HCT116 (cell line): ENCODE measurements around the gene LRRC4. TPM values are rescaled to one million over a fixed set of nuclear protein-coding genes. Genes with fewer than 3 reads are reported as not detected.

ENCODE experiments used
- ATAC-seq: fragments of 200-7000 bp; cut with Tn5 transposase; 2 replicates; pipeline ENCODE4 v1.9.1; 2020; ENCODE audit warnings: mild to moderate bottlenecking, moderate library complexity
- BruUV-seq: library from RNA; stranded (reverse); fragments of 400-500 nt; replicated peaks from 2 replicates; lab custom pipeline; 2021; lab: Mats Ljungman, UMichigan
- CTCF ChIA-PET: fragments of 300-600 bp; sonication (Branson Sonifier 250); formaldehyde crosslinking; loops from one replicate; lab custom pipeline; 2021; ENCODE audit warnings: antibody characterized with exemption; lab: Charles Lee
- POLR2A ChIA-PET: fragments of 300-600, 350-600 bp; sonication (Branson Sonifier 250); formaldehyde crosslinking; loops from one replicate; lab custom pipeline; 2021; ENCODE audit warnings: antibody characterized with exemption; lab: Charles Lee
- RAD21 ChIA-PET, 2 experiments: fragments of 300-600 bp; sonication (Branson Sonifier 250); formaldehyde crosslinking; loops; one replicate each; lab custom pipeline; 2023; ENCODE audit warnings: low total read pairs in 2 of 2; ENCODE audit not compliant: uncharacterized antibody in 2 of 2, unreplicated experiment in 2 of 2, low non-redundant PET in 1 of 2; lab: Charles Lee
- DNase-seq: peaks from one replicate; pipeline ENCODE4 v3.0.0-alpha.2; 2010; ENCODE audit warnings: low read depth, low spot score
- H2AFZ ChIP-seq: fragments of 200-600 bp; shearing (Covaris generic), sonication (generic); 2 replicates; pipeline ENCODE4 v1.6.1; 2017; ENCODE audit warnings: low read depth, mixed run types, mixed read lengths, antibody characterized with exemption, low read length; ENCODE audit not compliant: poor library complexity, severe bottlenecking
- H3K27ac ChIP-seq: 2 replicates; pipeline ENCODE4 v1.5.1; 2012; ENCODE audit warnings: low read depth, low read length
- H3K27me3 ChIP-seq: fragments of 200-600 bp; sonication (generic); 2 replicates; pipeline ENCODE4 v1.6.1; 2016; ENCODE audit warnings: mixed run types, low read length, mixed read lengths; ENCODE audit not compliant: insufficient read depth
- H3K36me3 ChIP-seq, 2 experiments: fragments of 200-500 bp in 1 of 2; fragments of 200-600 bp in 1 of 2; sonication (Bioruptor generic) in 1 of 2; sonication (generic) in 1 of 2; 2 replicates each; pipeline versions ENCODE4 v1.5.1 to v1.6.1; 2014 to 2016; ENCODE audit warnings: low read length in 2 of 2, inconsistent platforms in 1 of 2, mixed read lengths in 1 of 2, mixed run types in 1 of 2; ENCODE audit not compliant: insufficient read depth in 2 of 2, control insufficient read depth in 1 of 2
- H3K4me1 ChIP-seq, 2 experiments: fragments of 200-600 bp in 1 of 2; sonication (generic) in 1 of 2; 2 replicates each; pipeline versions ENCODE4 v1.5.1 to v1.6.1; 2012 to 2017; ENCODE audit warnings: low read length in 2 of 2, inconsistent platforms in 1 of 2, mild to moderate bottlenecking in 1 of 2, mixed read lengths in 1 of 2, mixed run types in 1 of 2, moderate library complexity in 1 of 2; ENCODE audit not compliant: insufficient read depth in 2 of 2, control insufficient read depth in 1 of 2
- H3K4me2 ChIP-seq: fragments of 200-600 bp; sonication (generic); 2 replicates; pipeline ENCODE4 v1.6.1; 2017; ENCODE audit warnings: mixed run types, low read length, mixed read lengths
- H3K4me3 ChIP-seq, 2 experiments: fragments of 200-600 bp in 1 of 2; sonication (generic) in 1 of 2; replicated peaks in 1 of 2; 2 replicates each; pipeline ENCODE4 v1.5.1; 2011 to 2016; ENCODE audit warnings: low read length in 2 of 2, control low read depth in 1 of 2, low read depth in 1 of 2, mild to moderate bottlenecking in 1 of 2, mixed read lengths in 1 of 2, mixed run types in 1 of 2
- H3K79me2 ChIP-seq: fragments of 200-600 bp; sonication (generic); 2 replicates; pipeline ENCODE4 v1.6.1; 2017; ENCODE audit warnings: mild to moderate bottlenecking, mixed run types, low read length, moderate library complexity, mixed read lengths; ENCODE audit not compliant: insufficient read depth
- H3K9ac ChIP-seq: fragments of 200-600 bp; sonication (generic); 2 replicates; pipeline ENCODE4 v1.6.1; 2016; ENCODE audit warnings: low read length, mixed read lengths
- H3K9me2 ChIP-seq: fragments of 200-600 bp; sonication (generic), shearing (Covaris generic); 2 replicates; pipeline ENCODE4 v1.6.1; 2017; ENCODE audit warnings: mixed run types, mild to moderate bottlenecking, moderate library complexity; ENCODE audit not compliant: insufficient read depth
- H3K9me3 ChIP-seq, 2 experiments: fragments of 200-500 bp in 1 of 2; fragments of 200-600 bp in 1 of 2; sonication (Bioruptor generic) in 1 of 2; sonication (generic) in 1 of 2; 2 replicates each; pipeline ENCODE4 v1.6.1; 2014 to 2017; ENCODE audit warnings: low read length in 2 of 2, mixed read lengths in 2 of 2, inconsistent platforms in 1 of 2, low read depth in 1 of 2, mild to moderate bottlenecking in 1 of 2, mixed run types in 1 of 2, moderate library complexity in 1 of 2; ENCODE audit not compliant: control insufficient read depth in 1 of 2, insufficient read depth in 1 of 2
- H4K20me1 ChIP-seq: fragments of 200-600 bp; sonication (generic), shearing (Covaris generic); 2 replicates; pipeline ENCODE4 v1.6.1; 2017; ENCODE audit warnings: mixed run types, mild to moderate bottlenecking, moderate library complexity; ENCODE audit not compliant: insufficient read depth
- CBX3 ChIP-seq: IDR thresholded peaks from 2 replicates; pipeline ENCODE4 v1.6.1; 2012; ENCODE audit warnings: low read depth
- CEBPB ChIP-seq: IDR thresholded peaks from 2 replicates; pipeline ENCODE4 v1.6.1; 2012; ENCODE audit warnings: low read depth
- CTCF ChIP-seq, 3 experiments: fragments of 200-600 bp in 1 of 3; sonication (generic) in 1 of 3; IDR thresholded peaks in 2 of 3; conservative IDR thresholded peaks in 1 of 3; 2 replicates each; pipeline ENCODE4 v1.5.1; 2012 to 2017; ENCODE audit warnings: low read depth in 2 of 3, low read length in 2 of 3, antibody characterized with exemption in 1 of 3, borderline replicate concordance in 1 of 3, control low read depth in 1 of 3, mild to moderate bottlenecking in 1 of 3, mixed read lengths in 1 of 3, mixed run types in 1 of 3, moderate library complexity in 1 of 3; ENCODE audit not compliant: insufficient read depth in 1 of 3
- ELF1 ChIP-seq: IDR thresholded peaks from 2 replicates; pipeline ENCODE4 v1.6.1; 2012; ENCODE audit warnings: low read depth, borderline replicate concordance
- EZH2phosphoT487 ChIP-seq: fragments of 200-600 bp; IDR thresholded peaks from 2 replicates; pipeline ENCODE4 v1.6.1; 2018; ENCODE audit warnings: antibody characterized with exemption, borderline replicate concordance
- FOSL1 ChIP-seq: IDR thresholded peaks from 2 replicates; pipeline ENCODE4 v1.6.1; 2012; ENCODE audit warnings: low read depth
- JUND ChIP-seq: IDR thresholded peaks from 2 replicates; pipeline ENCODE4 v1.6.1; 2012
- MAX ChIP-seq: IDR thresholded peaks from 2 replicates; pipeline ENCODE4 v1.6.1; 2012
- POLR2A ChIP-seq: IDR thresholded peaks from 2 replicates; pipeline ENCODE4 v1.7.0; 2011; ENCODE audit warnings: borderline replicate concordance; ENCODE audit not compliant: insufficient read depth, insufficient read length; ENCODE audit errors: extremely low read depth
- POLR2AphosphoS5 ChIP-seq: IDR thresholded peaks from 2 replicates; pipeline ENCODE4 v1.6.1; 2011; ENCODE audit warnings: mild to moderate bottlenecking, low read depth, low read length, moderate library complexity
- REST ChIP-seq: IDR thresholded peaks from 2 replicates; pipeline ENCODE4 v1.6.1; 2012; ENCODE audit warnings: low read depth
- SP1 ChIP-seq: IDR thresholded peaks from 2 replicates; pipeline ENCODE4 v1.6.1; 2012; ENCODE audit warnings: low read depth
- SRF ChIP-seq: IDR thresholded peaks from 2 replicates; pipeline ENCODE4 v1.6.1; 2012; ENCODE audit warnings: low read depth
- YY1 ChIP-seq: IDR thresholded peaks from 2 replicates; pipeline ENCODE4 v1.6.1; 2011; ENCODE audit warnings: low read length, low read depth, moderate library complexity, mild to moderate bottlenecking; ENCODE audit not compliant: insufficient replicate concordance; ENCODE audit errors: extremely low read depth
- ZFX ChIP-seq: fragments of 450-650 bp; IDR thresholded peaks from 2 replicates; pipeline ENCODE4 v1.6.1; 2017
- ZNF274 ChIP-seq: fragments of 200-500 bp; sonication (Bioruptor generic); IDR thresholded peaks from 2 replicates; pipeline ENCODE4 v1.6.1; 2014; ENCODE audit warnings: mild to moderate bottlenecking, low read depth, low read length, inconsistent platforms
- intact Hi-C: fragments of 100-400 bp; cut with micrococcal nuclease; formaldehyde crosslinking; loops from 2 replicates; pipeline ENCODE4 v1.10.0; 2022
- total RNA-seq: library from RNA; stranded (reverse); gene quantifications from one replicate; pipeline ENCODE4 v1.2.1, GENCODE V29; 2021; ENCODE audit not compliant: unreplicated experiment

Gene LRRC4
- total RNA-seq, 1 experiment from 2014 or later, result not detected

GRCh38 chr7:128063088-128063487 lies 31.9 kb upstream of the LRRC4 start (continued):
- TF ChIP-seq REST (no peak), YY1 (no peak), CTCF (IDR thresholded peaks at IDR 0.05 in 2 of 3, conservative IDR thresholded peaks at IDR 0.05 in 1 of 3; ENCODE audit: borderline replicate concordance in 1 of 3, insufficient read depth in 1 of 3, low read depth in 2 of 3, low read length in 2 of 3) (no peak), SRF (no peak), POLR2A (no peak), POLR2AphosphoS5 (no peak), JUND (no peak), ZFX (no peak)

GRCh38 chr7:128060018-128060417 lies 28.8 kb upstream of the LRRC4 start:
- TF ChIP-seq ELF1 (no peak), CBX3 (no peak), POLR2A (no peak), FOSL1 (no peak), SP1 (no peak), SRF (no peak), ZNF274 (no peak), MAX (no peak), CEBPB (no peak), EZH2phosphoT487 (no peak), CTCF (IDR thresholded peaks at IDR 0.05 in 2 of 3, conservative IDR thresholded peaks at IDR 0.05 in 1 of 3; ENCODE audit: borderline replicate concordance in 1 of 3, insufficient read depth in 1 of 3, low read depth in 2 of 3, low read length in 2 of 3) (no peak)
- Histone ChIP-seq H3K4me3 (no peak overlapping the region), H3K4me1 (no peaks in the 10 kb centered on the region), H3K9me2 (no peaks in the 10 kb centered on the region), H3K9me3 (no peaks in the 10 kb centered on the region), H3K27ac (no peak overlapping the region), H3K27me3 (no peaks in the 10 kb centered on the region), H4K20me1 (no peaks in the 10 kb centered on the region), H2AFZ (no peak overlapping the region), H3K9ac (no peak overlapping the region), H3K36me3 (no peaks in the 10 kb centered on the region; a peak in 1 of 4 replicates), H3K79me2 (no peaks in the 10 kb centered on the region), H3K4me2 (no peak overlapping the region)
- ChIA-PET POLR2A (no interaction called here), RAD21 (no interaction called here), CTCF (no interaction called here)
- DNase-seq (no peak), ATAC-seq (no peak)
- no TSS peak for BruUV-seq
- intact Hi-C loops, result no loop called here
